ENCODE data around the gene LRRC28.

LRRC28 gene

GRCh38 chr15:99241752-99242151 is 9.5 kb upstream of the LRRC28 start:
- Histone ChIP-seq H3K36me3 (no peaks in the 10 kb centered on the region), H3K9me3 (ENCODE audit: severe bottlenecking) (no peaks in the 10 kb centered on the region), H3K4me3 (ENCODE audit: low read depth, low read length) (no peak overlapping the region), H3K27me3 (ENCODE audit: insufficient read depth, low read depth, severe bottlenecking) (no peaks in the 10 kb centered on the region), H3K27ac (no peak overlapping the region)
- TF ChIP-seq CTCF (IDR thresholded peaks at IDR 0.05; ENCODE audit: low read depth, low read length) = no peak
- DNase-seq = no peak

DNA sequence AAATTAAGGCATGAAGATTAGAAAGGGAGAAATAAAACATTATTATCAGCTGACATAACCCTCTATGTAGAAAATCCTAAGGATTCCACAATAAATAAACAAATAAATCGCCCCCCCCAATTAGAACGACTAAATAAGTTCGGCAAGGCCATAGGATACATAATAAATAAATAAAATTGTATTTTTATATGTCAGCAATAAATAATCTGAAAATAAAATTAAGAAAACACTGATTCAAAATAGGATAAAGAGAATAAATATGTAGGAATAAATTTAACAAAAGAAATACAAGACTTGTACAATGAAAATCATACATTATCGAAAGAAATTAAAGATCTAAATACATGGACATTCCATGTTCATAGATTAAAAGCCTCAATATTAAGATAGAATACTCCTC is 7.0 kb upstream of the LRRC28 start:
- no peak for DNase-seq
- no peak for TF ChIP-seq CTCF (IDR thresholded peaks at IDR 0.05; ENCODE audit: low read depth, low read length)
- no peak overlapping the region for H3K27ac ChIP-seq
- H3K36me3 ChIP-seq = no peaks in the 10 kb centered on the region
- no peaks in the 10 kb centered on the region for H3K27me3 ChIP-seq (ENCODE audit: insufficient read depth, low read depth, severe bottlenecking)
- H3K4me3 ChIP-seq (ENCODE audit: low read depth, low read length) = no peak overlapping the region
- H3K9me3 ChIP-seq (ENCODE audit: severe bottlenecking) = no peaks in the 10 kb centered on the region

DNA sequence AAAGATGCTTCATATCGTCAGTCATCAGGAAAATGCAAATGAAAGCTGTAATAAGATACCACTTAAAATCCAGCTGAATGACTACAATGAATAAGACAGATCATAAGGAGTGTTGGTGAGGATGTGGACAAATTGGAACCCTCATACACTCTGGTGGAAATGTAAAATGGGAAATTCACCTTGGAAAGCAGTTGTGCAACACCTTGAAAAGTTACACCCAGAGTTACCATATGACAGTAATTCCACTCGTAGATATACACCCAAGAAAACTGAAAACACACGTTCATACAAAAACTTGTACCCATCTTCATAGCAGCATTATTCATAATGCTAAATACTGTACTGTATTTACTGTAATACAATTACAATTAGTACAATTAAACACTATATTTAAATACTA is 4.2 kb upstream of the LRRC28 start:
- DNase-seq = no peak
- no peak for TF ChIP-seq CTCF (IDR thresholded peaks at IDR 0.05; ENCODE audit: low read depth, low read length)
- no peaks in the 10 kb centered on the region for H3K27me3 ChIP-seq (ENCODE audit: insufficient read depth, low read depth, severe bottlenecking)
- H3K27ac ChIP-seq = no peak overlapping the region
- no peaks in the 10 kb centered on the region for H3K36me3 ChIP-seq
- H3K4me3 ChIP-seq (ENCODE audit: low read depth, low read length) = no peak overlapping the region
- no peaks in the 10 kb centered on the region for H3K9me3 ChIP-seq (ENCODE audit: severe bottlenecking)

DNA sequence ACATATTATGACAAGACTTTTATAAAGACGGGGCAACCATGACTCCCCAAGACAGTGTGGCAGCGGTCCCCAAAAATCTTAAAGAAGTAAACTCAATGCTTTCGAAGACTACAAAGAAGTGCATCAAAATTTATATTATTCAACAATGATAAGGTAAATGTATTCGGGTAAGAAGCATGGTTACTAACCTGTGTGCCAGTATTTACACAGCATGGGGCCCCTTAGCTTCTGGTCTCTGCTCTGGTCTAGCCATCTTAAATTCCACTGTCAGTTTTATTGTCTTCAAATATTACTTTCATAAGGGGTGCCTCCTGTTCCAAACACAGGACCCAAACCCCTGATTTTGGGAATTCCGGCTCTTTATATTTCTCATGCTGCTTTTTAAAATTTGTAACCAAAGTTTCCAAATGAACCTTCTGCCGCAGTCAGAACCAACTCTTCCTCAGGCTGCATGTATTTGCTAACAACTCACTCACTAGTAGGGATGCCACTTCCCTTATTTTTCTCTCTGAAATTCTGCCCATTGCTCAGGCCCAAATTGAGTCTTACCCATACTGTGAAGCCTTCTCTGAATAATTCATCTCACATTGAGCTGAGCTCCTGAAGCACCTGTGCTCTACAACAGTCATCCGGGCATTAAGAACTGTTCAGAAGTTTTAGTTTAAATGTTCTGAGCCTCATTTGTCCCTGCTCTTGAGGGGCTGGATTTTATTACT is 3.1 kb upstream of the LRRC28 start:
- DNase-seq = no peak
- Histone ChIP-seq H3K36me3 (no peaks in the 10 kb centered on the region), H3K9me3 (ENCODE audit: severe bottlenecking) (no peaks in the 10 kb centered on the region), H3K27me3 (ENCODE audit: insufficient read depth, low read depth, severe bottlenecking) (no peaks in the 10 kb centered on the region), H3K27ac (no peak overlapping the region), H3K4me3 (ENCODE audit: low read depth, low read length) (no peak overlapping the region)
- no peak for TF ChIP-seq CTCF (IDR thresholded peaks at IDR 0.05; ENCODE audit: low read depth, low read length)

- Histone ChIP-seq H3K27ac (peak within 1 kb of the TSS; percentile 87), H3K36me3 (no peaks in the 10 kb centered on the region), H3K9me3 (ENCODE audit: severe bottlenecking) (no peaks in the 10 kb centered on the region), H3K4me3 (ENCODE audit: low read depth, low read length) (peak within 1 kb of the TSS; percentile 96), H3K27me3 (ENCODE audit: insufficient read depth, low read depth, severe bottlenecking) (no peaks in the 10 kb centered on the region)
- TF ChIP-seq CTCF (IDR thresholded peaks at IDR 0.05; ENCODE audit: low read depth, low read length) = no peak
- DNase-seq = no peak
These were observed 1.9 kb upstream of the LRRC28 start, which contains the start of gene TTC23 for GRCh38 chr15:99249270-99249841. TTC23 (minus strand) TSS chr15:99249581; CDS start chr15:99228712, 20,869 bp downstream.

Measured in WERI-Rb-1 (cell line).